H1 (cell line): ENCODE data around the gene NLGN4Y. TPM values are rescaled to one million over a fixed set of nuclear protein-coding genes. Genes with fewer than 3 reads are reported as not detected.

ENCODE experiments used
- CTCF ChIA-PET: fragments of 300-600 bp; sonication (Branson Sonifier 250); formaldehyde crosslinking; loops from one replicate; lab custom pipeline; 2021; ENCODE audit not compliant: partially characterized antibody; lab: Charles Lee
- POLR2A ChIA-PET: fragments of 300-600 bp; sonication (Branson Sonifier 250); formaldehyde crosslinking; loops from one replicate; lab custom pipeline; 2021; ENCODE audit warnings: inconsistent platforms; ENCODE audit not compliant: partially characterized antibody; lab: Charles Lee
- DNase-seq, 2 experiments: peaks; one replicate each; pipeline versions ENCODE4 v3.0.0 to v3.0.0-alpha.2; 2010 to 2022; ENCODE audit warnings: low spot score in 2 of 2, low read depth in 1 of 2, mixed read lengths in 1 of 2
- FAIRE-seq: peaks from 2 replicates; lab custom pipeline; 2011; peaks lifted over from hg19 to GRCh38; lab: Jason Lieb, UNC
- H2AFZ ChIP-seq: 2 replicates; pipeline ENCODE4 v1.8.1; 2012; ENCODE audit warnings: low read length, inconsistent platforms
- H2AK5ac ChIP-seq: 2 replicates; pipeline ENCODE4 v1.6.1; 2013; ENCODE audit warnings: low read depth, low read length
- H2BK120ac ChIP-seq: replicated peaks from 2 replicates; pipeline ENCODE3; 2013; ENCODE audit warnings: low read depth, low read length, inconsistent platforms
- H2BK12ac ChIP-seq: 2 replicates; pipeline ENCODE4 v1.6.1; 2013; ENCODE audit warnings: low read depth, low read length
- H2BK15ac ChIP-seq: 2 replicates; pipeline ENCODE4 v1.6.1; 2013; ENCODE audit warnings: low read length
- H2BK20ac ChIP-seq: 2 replicates; pipeline ENCODE4 v1.6.1; 2013; ENCODE audit warnings: low read length
- H2BK5ac ChIP-seq: 2 replicates; pipeline ENCODE4 v1.6.1; 2013; ENCODE audit warnings: low read depth, low read length
- H3K14ac ChIP-seq: 2 replicates; pipeline ENCODE4 v1.6.1; 2013; ENCODE audit warnings: inconsistent platforms; ENCODE audit not compliant: insufficient read length
- H3K18ac ChIP-seq: 2 replicates; pipeline ENCODE4 v1.6.1; 2013; ENCODE audit warnings: low read length; ENCODE audit errors: extremely low read depth
- H3K23ac ChIP-seq: 2 replicates; pipeline ENCODE4 v1.6.1; 2013; ENCODE audit warnings: inconsistent platforms; ENCODE audit not compliant: insufficient read length
- H3K23me2 ChIP-seq: 2 replicates; pipeline ENCODE4 v1.6.1; 2013; ENCODE audit warnings: low read depth, low read length
- H3K27ac ChIP-seq: 2 replicates; pipeline ENCODE4 v1.6.1; 2011; ENCODE audit warnings: low read depth, low read length, inconsistent platforms
- H3K27me3 ChIP-seq, 4 experiments: replicated peaks in 1 of 4; 1 replicate in 1 of 4; 2 replicates in 3 of 4; pipeline versions ENCODE4 v1.6.1 to v1.8.1; 2011 to 2013; ENCODE audit warnings: low read length in 3 of 4, mild to moderate bottlenecking in 3 of 4, inconsistent platforms in 2 of 4, mixed read lengths in 2 of 4, moderate library complexity in 1 of 4; ENCODE audit not compliant: control insufficient read depth in 3 of 4, insufficient read depth in 3 of 4; ENCODE audit errors: extremely low read depth in 1 of 4
- H3K36me3 ChIP-seq, 4 experiments: 2 replicates each; pipeline versions ENCODE4 v1.6.1 to v1.8.1; 2011 to 2013; ENCODE audit warnings: mild to moderate bottlenecking in 4 of 4, low read length in 3 of 4, moderate library complexity in 2 of 4, control low read depth in 1 of 4, inconsistent platforms in 1 of 4; ENCODE audit not compliant: insufficient read depth in 4 of 4, control insufficient read depth in 2 of 4
- H3K4ac ChIP-seq: replicated peaks from 2 replicates; pipeline ENCODE3; 2013; ENCODE audit warnings: low read length, low read depth, mixed read lengths, inconsistent platforms; ENCODE audit not compliant: insufficient read length
- H3K4me1 ChIP-seq, 4 experiments: replicated peaks in 1 of 4; 1 replicate in 1 of 4; 2 replicates in 3 of 4; pipeline versions ENCODE4 v1.6.1 to v1.8.1; 2011 to 2013; ENCODE audit warnings: low read length in 3 of 4, inconsistent platforms in 2 of 4, mixed read lengths in 1 of 4; ENCODE audit not compliant: insufficient read depth in 4 of 4, control insufficient read depth in 3 of 4
- H3K4me2 ChIP-seq, 2 experiments: 2 replicates each; pipeline versions ENCODE4 v1.6.1 to v1.8.1; 2011 to 2013; ENCODE audit warnings: low read depth in 2 of 2, low read length in 2 of 2, control low read depth in 1 of 2, inconsistent platforms in 1 of 2, mild to moderate bottlenecking in 1 of 2; ENCODE audit not compliant: insufficient read depth in 1 of 2
- H3K4me3 ChIP-seq, 4 experiments: fragments of 200-600, 300-600 bp in 1 of 4; sonication (generic), shearing (Covaris generic), sonication (Bioruptor Twin) in 1 of 4; 2 replicates each; pipeline versions ENCODE4 v1.5.1 to v1.8.1; 2011 to 2016; ENCODE audit warnings: low read length in 4 of 4, low read depth in 3 of 4, control low read depth in 2 of 4, inconsistent platforms in 2 of 4, mild to moderate bottlenecking in 2 of 4, mixed read lengths in 1 of 4, moderate library complexity in 1 of 4; ENCODE audit not compliant: insufficient read depth in 2 of 4; ENCODE audit errors: extremely low read depth in 1 of 4
- H3K56ac ChIP-seq: replicated peaks from 2 replicates; pipeline ENCODE3; 2013; ENCODE audit warnings: low read depth, mild to moderate bottlenecking, mixed read lengths, low read length, inconsistent platforms; ENCODE audit not compliant: insufficient read length
- H3K79me1 ChIP-seq: 2 replicates; pipeline ENCODE4 v1.6.1; 2013; ENCODE audit warnings: low read depth, low read length, control low read depth
- H3K79me2 ChIP-seq, 2 experiments: 2 replicates each; pipeline versions ENCODE4 v1.6.1 to v1.8.1; 2012 to 2013; ENCODE audit warnings: low read length in 2 of 2, mild to moderate bottlenecking in 2 of 2, inconsistent platforms in 1 of 2; ENCODE audit not compliant: insufficient read depth in 2 of 2, control insufficient read depth in 1 of 2
- H3K9ac ChIP-seq, 4 experiments: replicated peaks in 1 of 4; 1 replicate in 1 of 4; 2 replicates in 3 of 4; pipeline versions ENCODE4 v1.6.1 to v1.8.1; 2011 to 2013; ENCODE audit warnings: low read depth in 3 of 4, low read length in 3 of 4, control low read depth in 2 of 4, mild to moderate bottlenecking in 2 of 4, moderate library complexity in 2 of 4, inconsistent platforms in 1 of 4; ENCODE audit errors: extremely low read depth in 1 of 4
- H3K9me3 ChIP-seq, 2 experiments: 2 replicates each; pipeline versions ENCODE4 v1.6.1 to v1.8.1; 2012 to 2013; ENCODE audit warnings: mild to moderate bottlenecking in 2 of 2, moderate library complexity in 2 of 2, control low read depth in 1 of 2, inconsistent platforms in 1 of 2, low read depth in 1 of 2, low read length in 1 of 2, mixed read lengths in 1 of 2; ENCODE audit not compliant: insufficient read depth in 2 of 2
- H4K20me1 ChIP-seq, 2 experiments: replicated peaks in 1 of 2; 2 replicates each; pipeline versions ENCODE3 to v1.8.1; 2011 to 2013; ENCODE audit warnings: inconsistent platforms in 2 of 2, low read length in 2 of 2, mild to moderate bottlenecking in 1 of 2; ENCODE audit not compliant: insufficient read depth in 2 of 2, control insufficient read depth in 1 of 2
- H4K5ac ChIP-seq: 2 replicates; pipeline ENCODE4 v1.6.1; 2013; ENCODE audit warnings: low read length, low read depth, mixed read lengths, inconsistent platforms; ENCODE audit not compliant: insufficient read length
- H4K8ac ChIP-seq: 2 replicates; pipeline ENCODE4 v1.8.0; 2013; ENCODE audit warnings: mild to moderate bottlenecking, moderate library complexity, low read length, inconsistent platforms; ENCODE audit not compliant: insufficient read depth; ENCODE audit errors: extremely low read depth
- H4K91ac ChIP-seq: replicated peaks from 2 replicates; pipeline ENCODE3; 2013; ENCODE audit warnings: low read length, mixed read lengths, inconsistent platforms; ENCODE audit not compliant: insufficient read length
- CBX8 ChIP-seq: fragments of 300-800, 300-1000 bp; sonication (generic); IDR thresholded peaks from 2 replicates; pipeline ENCODE4 v1.7.1; 2016; ENCODE audit warnings: low read depth, low read length, borderline replicate concordance
- JUND ChIP-seq: IDR thresholded peaks from 2 replicates; pipeline ENCODE4 v1.6.1; 2011; ENCODE audit warnings: mild to moderate bottlenecking, improper control_type of control experiment, low read length
- SP2 ChIP-seq: IDR thresholded peaks from 2 replicates; pipeline ENCODE4 v1.6.1; 2012; ENCODE audit warnings: mild to moderate bottlenecking, low read length, inconsistent platforms
- SRF ChIP-seq: IDR thresholded peaks from 2 replicates; pipeline ENCODE4 v1.6.1; 2011; ENCODE audit warnings: mild to moderate bottlenecking, low read depth, low read length, moderate library complexity
- polyA plus RNA-seq, 7 experiments: library from polyadenylated mRNA; depleted of rRNA in 3 of 7; stranded (reverse) in 5 of 7; unstranded in 2 of 7; fragments of >200 nt in 5 of 7; fragments of 200-250 nt in 2 of 7; gene quantifications; 1 replicate in 5 of 7; 2 replicates in 1 of 7; 4 replicates in 1 of 7; pipeline versions ENCODE4 v1.2.1 to v1.2.3, GENCODE V29; 2011 to 2013; ENCODE audit warnings: missing spikeins in 2 of 7, mixed read lengths in 2 of 7
- total RNA-seq: library from RNA; stranded (reverse); fragmentation: NEBNext Ultra II Directional; extraction: Animal tissue kit (Norgen Biotek cat#: 25700); gene quantifications from 2 replicates; pipeline ENCODE4 v1.2.1, GENCODE V29; 2021
- TF ChIP-seq, protein P1 (sequence below): IDR thresholded peaks from 2 replicates; pipeline ENCODE4 v1.6.1; 2012; ENCODE audit warnings: inconsistent platforms

The NLGN4Y gene
- total and polyA plus RNA-seq, 2 of the 8 experiments (the other 6 are each of a cell fraction or from before 2014, with no cell fraction given): 35.7 to 51.3 TPM

DNA sequence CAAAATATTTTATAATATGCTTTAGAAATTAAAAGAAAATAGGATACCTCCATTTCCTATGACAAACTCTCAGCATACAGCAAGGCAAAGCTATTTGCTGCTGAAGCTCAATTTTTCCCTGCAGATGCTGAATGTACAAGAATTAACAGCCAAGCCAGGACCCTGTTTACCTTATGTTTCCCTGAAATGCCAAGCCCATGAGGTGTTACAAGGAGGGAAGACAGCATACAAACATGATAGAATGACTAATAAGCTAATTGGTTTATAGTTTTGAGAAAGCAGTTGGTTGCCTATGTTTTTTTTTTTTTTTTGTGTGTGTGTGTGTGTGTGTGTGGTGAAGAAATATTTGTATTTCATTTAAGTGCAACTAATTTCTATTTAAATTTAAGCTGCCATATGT, 113.2 kb downstream of the NLGN4Y start:
- Histone ChIP-seq H2AFZ (no peak overlapping the region), H3K4ac (no peak overlapping the region), H2AK5ac (no peak overlapping the region), H2BK15ac (no peak overlapping the region), H2BK120ac (no peak overlapping the region), H3K4me3 (no peak overlapping the region), H4K91ac (no peak overlapping the region), H3K9me3 (no peaks in the 10 kb centered on the region), H3K23me2 (no peaks in the 10 kb centered on the region), H3K79me1 (no peaks in the 10 kb centered on the region; the same call in 1 of the 2 replicates), H3K27ac (no peak overlapping the region), H3K23ac (no peak overlapping the region), H3K4me2 (no peak overlapping the region), H4K8ac (no peak overlapping the region), H3K14ac (no peak overlapping the region), H3K36me3 (peaks cover 0 to 3% (median 0%) of the 10 kb centered on the region in 4 experiments; a peak in 1 of 8 replicates), H3K4me1 (no peaks in the 10 kb centered on the region), H3K79me2 (peaks cover 0 to 8% of the 10 kb centered on the region in 2 experiments; a peak in 2 of 4 replicates), H3K56ac (no peak overlapping the region), H2BK20ac (no peak overlapping the region), H4K20me1 (peaks cover 0 to 3% of the 10 kb centered on the region in 2 experiments), H3K9ac (no peak overlapping the region), H4K5ac (no peak overlapping the region), H3K27me3 (no peaks in the 10 kb centered on the region), H2BK5ac (no peak overlapping the region), H2BK12ac (no peak overlapping the region), H3K18ac (no peak overlapping the region)
- POLR2A ChIA-PET: no interaction called here
- no peak for DNase-seq
- FAIRE-seq: no peak
- CTCF ChIA-PET: no interaction called here
- no peak for TF ChIP-seq SRF
- no peak for TF ChIP-seq JUND
- TF ChIP-seq, protein P1, sequence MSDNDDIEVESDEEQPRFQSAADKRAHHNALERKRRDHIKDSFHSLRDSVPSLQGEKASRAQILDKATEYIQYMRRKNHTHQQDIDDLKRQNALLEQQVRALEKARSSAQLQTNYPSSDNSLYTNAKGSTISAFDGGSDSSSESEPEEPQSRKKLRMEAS: no peak
- TF ChIP-seq SP2: no peak
- no peak for TF ChIP-seq CBX8
